Measurements from ENCODE around the gene FAM200A. TPM values are rescaled to one million over a fixed set of nuclear protein-coding genes. Genes with fewer than 3 reads are reported as not detected.

Gene FAM200A
- total RNA-seq, 1 experiment from 2014 or later = 4.7 TPM

- Histone ChIP-seq H3K27ac (ENCODE audit: low read depth, low read length) (no peak overlapping the region), H3K4me1 (ENCODE audit: control insufficient read depth in 1 of 2, insufficient read depth in 2 of 2, low read length in 2 of 2) (no peaks in the 10 kb centered on the region), H3K4me2 (ENCODE audit: low read length) (no peak overlapping the region), H3K79me2 (ENCODE audit: insufficient read depth, low read length) (no peaks in the 10 kb centered on the region), H3K4me3 (replicated peaks in 1 of 2; ENCODE audit: low read depth in 1 of 2, low read length in 2 of 2) (no peak overlapping the region), H3K9ac (ENCODE audit: low read length) (no peak overlapping the region), H3K27me3 (ENCODE audit: insufficient read depth, low read length) (no peaks in the 10 kb centered on the region), H4K20me1 (ENCODE audit: insufficient read depth) (no peaks in the 10 kb centered on the region), H3K36me3 (ENCODE audit: control insufficient read depth in 1 of 2, insufficient read depth in 2 of 2, low read length in 2 of 2) (no peaks in the 10 kb centered on the region), H3K9me3 (ENCODE audit: control insufficient read depth in 1 of 2, insufficient read depth in 1 of 2, low read depth in 1 of 2, low read length in 2 of 2) (no peaks in the 10 kb centered on the region), H3K9me2 (ENCODE audit: insufficient read depth) (no peaks in the 10 kb centered on the region), H2AFZ (ENCODE audit: low read depth, low read length, poor library complexity, severe bottlenecking) (no peak overlapping the region)
- BruUV-seq (replicated peaks) = no TSS peak
- DNase-seq (ENCODE audit: low read depth, low spot score) = no peak
- RAD21 ChIA-PET (ENCODE audit: low non-redundant PET in 1 of 2, low total read pairs in 2 of 2, uncharacterized antibody in 2 of 2, unreplicated experiment in 2 of 2) = no interaction called here
- intact Hi-C loops (cut with micrococcal nuclease) = no loop called here
- CTCF ChIA-PET = no interaction called here
- TF ChIP-seq RAD21 (IDR thresholded peaks at IDR 0.05; ENCODE audit: low read depth) (no peak), TCF7L2 (IDR thresholded peaks at IDR 0.05; ENCODE audit: borderline replicate concordance, extremely low read depth, insufficient read depth, insufficient read length) (no peak), POLR2A (IDR thresholded peaks at IDR 0.05; ENCODE audit: borderline replicate concordance, extremely low read depth, insufficient read depth, insufficient read length) (no peak), EZH2 (IDR thresholded peaks at IDR 0.05) (no peak)
- no peak for ATAC-seq
- POLR2A ChIA-PET = no interaction called here
These were observed 47.9 kb upstream of the FAM200A start for GRCh38 chr7:99599836-99600235.

- Histone ChIP-seq H2AFZ (ENCODE audit: low read depth, low read length, poor library complexity, severe bottlenecking) (no peak within 1 kb of the TSS), H3K9me3 (ENCODE audit: control insufficient read depth in 1 of 2, insufficient read depth in 1 of 2, low read depth in 1 of 2, low read length in 2 of 2) (no peaks in the 10 kb centered on the region), H3K27ac (ENCODE audit: low read depth, low read length) (no peak within 1 kb of the TSS), H3K36me3 (ENCODE audit: control insufficient read depth in 1 of 2, insufficient read depth in 2 of 2, low read length in 2 of 2) (no peaks in the 10 kb centered on the region), H3K79me2 (ENCODE audit: insufficient read depth, low read length) (no peaks in the 10 kb centered on the region), H3K4me2 (ENCODE audit: low read length) (no peak within 1 kb of the TSS), H3K9ac (ENCODE audit: low read length) (no peak within 1 kb of the TSS), H3K4me3 (replicated peaks in 1 of 2; ENCODE audit: low read depth in 1 of 2, low read length in 2 of 2) (no peak within 1 kb of the TSS), H3K4me1 (ENCODE audit: control insufficient read depth in 1 of 2, insufficient read depth in 2 of 2, low read length in 2 of 2) (no peaks in the 10 kb centered on the region), H3K9me2 (ENCODE audit: insufficient read depth) (no peaks in the 10 kb centered on the region), H4K20me1 (ENCODE audit: insufficient read depth) (no peaks in the 10 kb centered on the region), H3K27me3 (ENCODE audit: insufficient read depth, low read length) (no peaks in the 10 kb centered on the region)
- ATAC-seq (no peak), DNase-seq (ENCODE audit: low read depth, low spot score) (no peak)
- POLR2A ChIA-PET = no interaction called here
- BruUV-seq (replicated peaks) = no TSS peak
- CTCF ChIA-PET = no interaction called here
- TF ChIP-seq POLR2AphosphoS5 (IDR thresholded peaks at IDR 0.05; ENCODE audit: low read depth, low read length) (no peak), ATF3 (IDR thresholded peaks at IDR 0.05) (no peak), CTCF (IDR thresholded peaks at IDR 0.05 in 2 of 3, conservative IDR thresholded peaks at IDR 0.05 in 1 of 3; ENCODE audit: borderline replicate concordance in 1 of 3, insufficient read depth in 1 of 3, low read depth in 2 of 3, low read length in 2 of 3) (no peak), SRF (IDR thresholded peaks at IDR 0.05; ENCODE audit: low read depth) (no peak)
- RAD21 ChIA-PET (ENCODE audit: low non-redundant PET in 1 of 2, low total read pairs in 2 of 2, uncharacterized antibody in 2 of 2, unreplicated experiment in 2 of 2) = no interaction called here
- intact Hi-C loops (cut with micrococcal nuclease) = no loop called here
These were observed 46.0 kb upstream of the FAM200A start, which contains the start of gene TMEM225B for GRCh38 chr7:99597762-99598501. Gene TMEM225B (plus strand): TSS chr7:99598267. CDS start chr7:99604389, 6,122 bp downstream.

Data from HCT116 (cell line).